H9 (cell line): ENCODE measurements around the gene ZNF773. TPM values are rescaled to one million over a fixed set of nuclear protein-coding genes. Genes with fewer than 3 reads are reported as not detected.
A peak's percentile ranks its signal among the peaks of the same experiment; 100 is the strongest.

Experiments used
- DNase-seq: peaks from one replicate; pipeline ENCODE4 v3.0.0-alpha.2; 2017
- H2AFZ ChIP-seq: one replicate; pipeline ENCODE4 v1.6.1; 2013; ENCODE audit warnings: mild to moderate bottlenecking, low read length, control low read depth, moderate library complexity
- H2AK5ac ChIP-seq: 2 replicates; pipeline ENCODE4 v1.6.1; 2013; ENCODE audit warnings: low read length, control low read depth, mixed read lengths; ENCODE audit not compliant: insufficient read length
- H2BK120ac ChIP-seq: one replicate; pipeline ENCODE4 v1.6.1; 2013; ENCODE audit warnings: low read depth, mild to moderate bottlenecking, low read length, control low read depth, inconsistent platforms; ENCODE audit not compliant: poor library complexity, severe bottlenecking
- H2BK12ac ChIP-seq: 2 replicates; pipeline ENCODE4 v1.6.1; 2013; ENCODE audit warnings: low read length, control low read depth, mixed read lengths, low read depth; ENCODE audit not compliant: insufficient read length
- H2BK15ac ChIP-seq: 2 replicates; pipeline ENCODE4 v1.6.1; 2013; ENCODE audit warnings: low read depth, low read length, control low read depth
- H2BK20ac ChIP-seq: one replicate; pipeline ENCODE4 v1.6.1; 2013; ENCODE audit warnings: low read depth, mild to moderate bottlenecking, low read length, control low read depth, inconsistent platforms; ENCODE audit not compliant: poor library complexity, severe bottlenecking
- H2BK5ac ChIP-seq: 2 replicates; pipeline ENCODE4 v1.6.1; 2013; ENCODE audit warnings: low read length, control low read depth, mixed read lengths; ENCODE audit not compliant: insufficient read length
- H3K14ac ChIP-seq: 2 replicates; pipeline ENCODE4 v1.6.1; 2013; ENCODE audit warnings: low read length, control low read depth; ENCODE audit not compliant: insufficient read depth
- H3K18ac ChIP-seq: 2 replicates; pipeline ENCODE4 v1.6.1; 2013; ENCODE audit warnings: low read depth, mild to moderate bottlenecking, mixed read lengths, low read length, control low read depth; ENCODE audit not compliant: insufficient read length
- H3K23ac ChIP-seq: 2 replicates; pipeline ENCODE4 v1.6.1; 2013; ENCODE audit warnings: low read length, control low read depth, mixed read lengths, low read depth; ENCODE audit not compliant: insufficient read length
- H3K23me2 ChIP-seq: 2 replicates; pipeline ENCODE4 v1.6.1; 2013; ENCODE audit warnings: low read depth, mild to moderate bottlenecking, mixed read lengths, low read length, control low read depth; ENCODE audit not compliant: insufficient read length, poor library complexity, severe bottlenecking
- H3K27ac ChIP-seq: 2 replicates; pipeline ENCODE4 v1.5.1; 2013; ENCODE audit warnings: low read length, control low read depth, mixed read lengths, low read depth; ENCODE audit not compliant: insufficient read length
- H3K27me3 ChIP-seq: 2 replicates; pipeline ENCODE4 v1.6.1; 2013; ENCODE audit warnings: low read length, control low read depth, inconsistent platforms; ENCODE audit not compliant: insufficient read depth
- H3K4ac ChIP-seq: 2 replicates; pipeline ENCODE4 v1.6.1; 2013; ENCODE audit warnings: low read depth, mild to moderate bottlenecking, control low read depth, inconsistent platforms, low read length, moderate library complexity
- H3K4me1 ChIP-seq: 2 replicates; pipeline ENCODE4 v1.6.1; 2013; ENCODE audit warnings: low read length, control low read depth, inconsistent platforms; ENCODE audit not compliant: insufficient read depth
- H3K4me2 ChIP-seq: 2 replicates; pipeline ENCODE4 v1.6.1; 2013; ENCODE audit warnings: low read length, control low read depth, mixed read lengths; ENCODE audit not compliant: insufficient read length, insufficient read depth
- H3K56ac ChIP-seq: 2 replicates; pipeline ENCODE4 v1.6.1; 2013; ENCODE audit warnings: low read depth, mild to moderate bottlenecking, mixed read lengths, low read length, control low read depth; ENCODE audit not compliant: insufficient read length
- H3K79me1 ChIP-seq: 2 replicates; pipeline ENCODE4 v1.6.1; 2013; ENCODE audit warnings: low read depth, mild to moderate bottlenecking, moderate library complexity, low read length, control low read depth, inconsistent platforms; ENCODE audit not compliant: insufficient read depth, poor library complexity, severe bottlenecking
- H3K79me2 ChIP-seq: 2 replicates; pipeline ENCODE4 v1.6.1; 2013; ENCODE audit warnings: low read length, control low read depth, inconsistent platforms; ENCODE audit not compliant: insufficient read depth
- H3K9ac ChIP-seq: 2 replicates; pipeline ENCODE4 v1.6.1; 2013; ENCODE audit warnings: low read length, control low read depth, mixed read lengths; ENCODE audit not compliant: insufficient read length; ENCODE audit errors: extremely low read depth
- H3K9me3 ChIP-seq: one replicate; pipeline ENCODE4 v1.6.1; 2013; ENCODE audit warnings: low read depth, low read length, inconsistent platforms; ENCODE audit not compliant: control insufficient read depth
- H3T11ph ChIP-seq: one replicate; pipeline ENCODE4 v1.6.1; 2013; ENCODE audit warnings: mild to moderate bottlenecking, low read length, control low read depth, inconsistent platforms
- H4K20me1 ChIP-seq: one replicate; pipeline ENCODE4 v1.6.1; 2013; ENCODE audit not compliant: control insufficient read depth, insufficient read length, insufficient read depth
- H4K5ac ChIP-seq: 2 replicates; pipeline ENCODE4 v1.6.1; 2013; ENCODE audit warnings: low read depth, mild to moderate bottlenecking, mixed read lengths, low read length, control low read depth; ENCODE audit not compliant: insufficient read length
- H4K8ac ChIP-seq: replicated peaks from 2 replicates; pipeline ENCODE4 v1.6.1; 2013; ENCODE audit warnings: low read length, control low read depth, mixed read lengths, low read depth; ENCODE audit not compliant: insufficient read length
- H4K91ac ChIP-seq: 2 replicates; pipeline ENCODE4 v1.6.1; 2013; ENCODE audit warnings: low read depth, mild to moderate bottlenecking, moderate library complexity, mixed read lengths, low read length, control low read depth; ENCODE audit not compliant: insufficient read length
- H3K27ac Mint-ChIP-seq, 3 experiments: 2 replicates in 2 of 3; 3 replicates in 1 of 3; pipeline ENCODE4 v1.8.0; 2020 to 2021; ENCODE audit warnings: mixed read lengths in 3 of 3, mild to moderate bottlenecking in 1 of 3, moderate library complexity in 1 of 3
- H3K27me3 Mint-ChIP-seq: 2 replicates; pipeline ENCODE4 v1.8.0; 2021; ENCODE audit warnings: low read depth, mild to moderate bottlenecking, moderate library complexity, mixed read lengths
- H3K36me3 Mint-ChIP-seq, 3 experiments: 2 replicates in 2 of 3; 3 replicates in 1 of 3; pipeline ENCODE4 v1.8.0; 2020 to 2021; ENCODE audit warnings: low read depth in 3 of 3, mixed read lengths in 3 of 3; ENCODE audit not compliant: insufficient read depth in 1 of 3
- H3K4me1 Mint-ChIP-seq, 2 experiments: 2 replicates each; pipeline ENCODE4 v1.8.0; 2020; ENCODE audit warnings: mixed read lengths in 2 of 2
- H3K4me3 Mint-ChIP-seq, 2 experiments: 2 replicates in 1 of 2; 3 replicates in 1 of 2; pipeline ENCODE4 v1.8.0; 2020 to 2021; ENCODE audit warnings: mild to moderate bottlenecking in 2 of 2, mixed read lengths in 2 of 2, moderate library complexity in 1 of 2
- H3K9me3 Mint-ChIP-seq, 2 experiments: 2 replicates in 1 of 2; 3 replicates in 1 of 2; pipeline ENCODE4 v1.8.0; 2020; ENCODE audit warnings: mild to moderate bottlenecking in 2 of 2, mixed read lengths in 2 of 2, moderate library complexity in 1 of 2
- CTCF ChIP-seq: fragments of 200-600 bp; sonication (generic); conservative IDR thresholded peaks from 3 replicates; pipeline ENCODE4 v1.8.0; 2021; ENCODE audit warnings: antibody characterized with exemption, mild to moderate bottlenecking
- WGBS: extraction: QIAGEN DNeasy Blood & Tissue Kit; methylation state at CpG from one replicate; pipeline ENCODE4 v1.1.7; 2013; ENCODE audit warnings: missing lambda C conversion rate, low lambda C conversion rate, mixed read lengths; ENCODE audit not compliant: insufficient read length; ENCODE audit errors: extremely low coverage; 5-methylcytosine and 5-hydroxymethylcytosine counted together
- total RNA-seq: library from RNA; stranded (reverse); gene quantifications from 2 replicates; pipeline ENCODE4 v1.2.1, GENCODE V29; 2021

The ZNF773 gene
- total RNA-seq, 1 experiment from 2014 or later = 8.2 TPM

GRCh38 chr19:57465680-57466381 lies 33.9 kb upstream of the ZNF773 start:
- H3K4me1 ChIP-seq = no peaks in the 10 kb centered on the region
- H2BK12ac ChIP-seq = no peak overlapping the region
- H3K23ac ChIP-seq = no peak overlapping the region
- H3K18ac ChIP-seq = no peak overlapping the region
- H2BK120ac ChIP-seq = no peak overlapping the region
- H3K36me3 Mint-ChIP-seq = peaks cover 42 to 64% (median 47%) of the 10 kb centered on the region in 3 experiments
- no peak overlapping the region for H3K27ac Mint-ChIP-seq
- H4K20me1 ChIP-seq = no peaks in the 10 kb centered on the region
- no peaks in the 10 kb centered on the region for H3K27me3 ChIP-seq
- H3K9me3 ChIP-seq = peaks cover 11% of the 10 kb centered on the region
- H3K9me3 Mint-ChIP-seq = peaks cover 78 to 86% of the 10 kb centered on the region in 2 experiments
- no peak overlapping the region for H2AK5ac ChIP-seq
- no peaks in the 10 kb centered on the region for H3K79me1 ChIP-seq
- no peak overlapping the region for H4K5ac ChIP-seq
- no peaks in the 10 kb centered on the region for H3K79me2 ChIP-seq
- H3K23me2 ChIP-seq = no peaks in the 10 kb centered on the region
- H4K91ac ChIP-seq = no peak overlapping the region
- no peak overlapping the region for H3K56ac ChIP-seq
- H3K4me3 Mint-ChIP-seq = no peak overlapping the region
- WGBS = no CpG with 5 or more reads among the region's 5 CpGs
- no peak overlapping the region for H2BK5ac ChIP-seq
- peaks cover 6% of the 10 kb centered on the region for H3K27me3 Mint-ChIP-seq
- H2BK20ac ChIP-seq = no peak overlapping the region
- no peak overlapping the region for H3T11ph ChIP-seq
- H4K8ac ChIP-seq = no peak overlapping the region
- no peak overlapping the region for H3K4me2 ChIP-seq
- no peak for DNase-seq
- no peaks in the 10 kb centered on the region for H3K4me1 Mint-ChIP-seq
- H2BK15ac ChIP-seq = no peak overlapping the region
- H3K27ac ChIP-seq = no peak overlapping the region
- H3K4ac ChIP-seq = no peak overlapping the region
- no peak overlapping the region for H3K9ac ChIP-seq
- no peak overlapping the region for H3K14ac ChIP-seq
- TF ChIP-seq CTCF = peak; percentile 76
- H2AFZ ChIP-seq = no peak overlapping the region
